HG03039 (cell line): ENCODE measurements around the gene MOB3B.
A peak's percentile ranks its signal among the peaks of the same experiment; 100 is the strongest.

Source experiments
- ATAC-seq: cut with Tn5 transposase; IDR thresholded peaks from one replicate; pipeline ENCODE4 v1.9.1; 2021; ENCODE audit warnings: mild to moderate bottlenecking, moderate library complexity; ENCODE audit not compliant: unreplicated experiment

The MOB3B gene

DNA sequence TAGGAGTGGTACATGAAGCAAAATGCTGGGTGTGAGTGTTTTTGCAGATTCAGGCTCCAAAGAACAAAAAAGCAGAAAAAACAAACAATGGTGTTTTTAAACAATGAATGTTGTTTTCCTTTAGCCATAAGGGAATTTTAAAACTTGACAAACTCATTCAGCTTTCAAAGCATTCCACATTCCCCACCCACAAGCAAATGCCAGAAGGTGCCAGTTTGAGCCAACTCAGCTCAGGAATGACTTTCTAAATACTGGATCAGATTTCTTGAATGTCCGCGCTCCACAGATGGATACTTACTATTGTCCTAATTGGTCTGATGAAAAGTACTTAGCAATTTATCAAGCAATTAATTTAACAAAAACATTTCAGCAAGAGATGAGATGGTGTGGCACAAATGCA is 12.9 kb upstream of the MOB3B start:
- ATAC-seq = no peak

DNA sequence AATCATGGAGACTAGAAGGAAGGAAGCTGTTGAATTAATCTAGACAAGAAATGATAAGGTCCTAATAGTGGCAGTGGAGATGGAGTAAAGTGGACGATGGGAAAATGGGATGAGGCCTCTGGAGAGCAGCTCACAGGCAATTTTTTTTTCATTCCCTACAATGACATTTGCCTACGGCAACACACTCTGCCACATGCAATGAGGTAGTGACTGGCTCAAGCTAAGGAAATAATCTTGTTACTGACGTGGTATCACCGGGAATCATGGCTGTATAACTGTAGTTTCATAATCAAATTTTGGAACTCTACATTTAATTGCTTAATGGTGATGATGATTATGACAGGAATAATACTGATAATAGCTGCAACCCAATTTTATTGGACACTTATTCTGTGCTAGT is 12.1 kb upstream of the MOB3B start:
- ATAC-seq = no peak

DNA sequence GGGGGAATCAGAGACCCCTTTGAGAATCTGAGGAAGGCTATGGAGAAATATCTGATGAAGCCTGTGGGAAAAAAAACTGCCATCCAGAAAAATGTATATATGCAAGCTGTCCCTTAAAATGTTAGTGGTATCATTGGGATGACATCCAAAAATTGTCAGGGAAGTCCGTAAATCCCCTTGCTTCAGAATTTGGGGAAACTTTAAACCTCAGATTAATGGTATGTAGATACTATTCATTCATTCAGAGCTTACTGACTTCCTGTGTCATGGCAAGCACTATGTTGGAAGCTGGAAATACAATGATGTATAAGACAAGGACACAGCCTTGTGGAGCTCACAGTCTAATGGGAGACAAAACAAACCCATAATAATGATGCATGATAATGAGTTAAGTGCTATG is 10.9 kb upstream of the MOB3B start:
- no peak for ATAC-seq

DNA sequence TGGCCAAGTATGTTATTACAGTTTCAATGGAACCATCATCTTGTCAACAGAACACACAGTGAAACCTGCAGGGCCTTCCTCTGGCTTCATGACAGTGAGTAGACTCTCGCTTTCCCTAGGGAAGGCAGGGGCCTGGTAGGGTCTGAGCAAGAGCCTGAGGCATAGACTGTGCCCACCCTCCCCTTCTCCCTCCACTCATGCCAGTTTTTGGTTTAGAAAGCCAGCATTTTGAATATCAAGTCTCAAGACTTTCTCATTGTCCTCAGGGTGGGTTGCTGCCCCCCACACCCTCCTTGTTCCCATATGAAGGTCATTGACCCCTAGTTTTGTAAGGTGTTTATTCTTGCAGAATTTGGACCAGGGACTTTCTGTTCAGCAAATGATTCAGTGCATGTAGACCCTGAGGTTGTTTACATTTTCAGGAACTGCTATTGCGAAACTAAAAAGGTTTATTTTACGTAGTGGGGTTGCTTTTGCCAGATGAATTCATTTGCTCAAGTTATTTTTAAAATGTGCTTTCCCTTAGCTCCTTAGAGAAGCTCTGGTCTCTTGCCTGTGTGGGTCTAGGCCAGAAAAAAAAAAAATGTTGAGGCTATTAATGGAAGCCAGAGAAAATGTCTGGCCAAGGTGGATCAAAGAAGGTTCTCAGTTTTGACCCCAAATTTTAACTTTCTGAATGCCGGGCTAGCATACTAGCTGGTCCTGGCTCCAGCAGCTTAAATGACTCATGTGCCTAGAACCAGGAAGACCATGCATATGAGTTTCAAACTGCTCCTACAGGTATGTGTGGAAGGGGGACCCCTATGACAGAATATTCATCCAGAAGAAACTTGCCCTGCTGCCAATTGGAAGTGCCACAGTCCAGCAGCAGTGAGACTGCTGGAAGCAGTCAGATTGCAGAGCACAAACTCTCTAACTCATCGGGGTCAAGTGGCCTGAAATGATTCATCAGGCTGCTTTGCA is 10.1 kb upstream of the MOB3B start:
- peak; percentile 47 for ATAC-seq

DNA sequence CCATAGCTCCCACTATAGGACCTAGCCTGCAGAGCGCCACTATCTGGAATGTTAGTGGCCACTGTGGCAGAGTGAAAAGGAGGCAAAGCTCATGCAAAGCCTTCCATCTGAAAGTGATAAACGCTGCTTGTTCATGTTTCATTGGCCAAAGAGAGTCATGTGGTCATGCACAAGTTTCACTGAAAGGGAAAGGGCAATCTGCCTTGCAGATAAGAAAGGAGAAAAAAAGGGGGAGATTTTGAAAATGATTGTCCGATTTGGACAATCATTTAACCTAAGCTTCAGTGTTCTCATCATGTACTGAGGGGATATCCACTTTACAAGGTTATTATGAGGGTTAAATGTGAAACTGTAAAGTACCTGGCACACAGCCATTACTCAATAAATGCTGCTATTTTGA is 9.0 kb upstream of the MOB3B start:
- ATAC-seq = no peak

DNA sequence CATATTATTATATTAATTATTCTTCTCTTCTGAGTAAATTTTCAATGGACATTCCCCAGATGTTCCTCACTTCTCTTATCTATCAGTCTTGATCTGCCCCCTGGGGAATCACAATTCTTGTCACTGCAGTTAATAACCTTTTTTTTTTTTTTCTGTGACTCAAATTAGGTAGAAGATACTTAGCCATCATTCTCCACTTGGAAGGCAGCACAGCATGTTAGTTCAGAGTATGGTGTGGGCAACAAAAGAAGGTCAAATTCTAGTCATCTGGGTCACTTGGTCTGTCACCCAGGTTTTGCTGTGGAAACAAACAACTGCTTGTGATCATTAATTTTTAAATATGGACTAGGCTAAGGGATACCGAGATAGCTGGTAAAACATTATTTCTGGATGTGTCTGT is 8.1 kb upstream of the MOB3B start:
- ATAC-seq = no peak

DNA sequence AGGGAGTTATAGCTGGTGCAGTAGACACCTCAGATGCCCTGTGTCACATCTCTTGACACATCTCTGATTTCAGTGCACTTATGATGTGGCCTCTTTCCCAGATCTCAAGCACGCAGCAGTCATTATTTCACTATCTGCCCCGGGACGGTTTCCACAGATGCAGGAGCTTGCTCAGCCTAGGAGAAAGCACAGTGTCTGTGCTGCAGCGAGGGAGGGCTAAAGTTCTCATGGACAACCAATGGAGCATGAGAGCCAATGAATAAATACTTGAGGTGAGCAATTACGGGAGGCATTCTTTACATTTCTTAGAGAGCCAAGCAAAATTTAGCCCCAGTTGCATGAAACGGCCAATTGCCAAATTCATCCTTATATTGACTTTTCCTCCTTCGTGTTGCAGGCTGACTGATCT is 7.4 kb upstream of the MOB3B start:
- no peak for ATAC-seq

DNA sequence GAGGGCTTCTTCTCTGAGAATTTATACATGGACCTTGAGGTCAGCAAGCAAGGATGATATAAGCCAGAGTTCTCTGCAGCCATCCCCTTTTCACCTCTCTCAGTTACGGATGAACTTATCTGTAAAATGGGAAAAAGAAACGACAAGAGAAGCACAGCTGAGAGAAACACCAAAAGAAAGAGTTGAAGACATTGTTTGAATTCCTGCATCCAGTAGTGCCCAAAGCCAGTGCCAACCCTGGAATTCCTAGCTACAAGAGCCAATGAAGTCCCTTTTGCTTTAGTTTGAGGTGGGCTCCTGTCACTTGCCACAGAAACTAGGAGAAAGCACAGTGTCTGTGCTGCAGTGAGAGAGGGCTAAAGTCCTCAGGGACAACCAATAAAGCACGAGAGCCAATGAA is 6.6 kb upstream of the MOB3B start:
- no peak for ATAC-seq

DNA sequence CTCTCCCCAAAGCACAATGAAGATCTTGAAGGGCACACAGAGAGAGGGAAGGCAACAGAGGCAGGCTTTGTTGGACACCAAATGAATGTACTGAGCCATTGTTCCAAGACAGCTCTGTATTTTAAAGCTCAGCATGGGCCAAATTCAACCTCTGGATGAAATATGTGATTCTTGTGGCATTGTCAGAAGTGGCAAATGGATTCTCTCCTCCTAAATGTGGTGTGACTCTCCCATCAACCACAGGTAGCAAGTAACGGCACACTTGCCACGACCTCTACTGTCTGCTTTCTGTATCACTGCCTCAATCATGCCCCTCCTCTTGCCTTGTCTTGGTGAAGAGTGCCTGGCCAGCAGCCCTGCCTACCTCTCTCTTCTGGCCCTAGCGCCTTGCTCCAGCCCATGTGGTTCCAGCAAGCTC is 6.1 kb upstream of the MOB3B start:
- no peak for ATAC-seq

DNA sequence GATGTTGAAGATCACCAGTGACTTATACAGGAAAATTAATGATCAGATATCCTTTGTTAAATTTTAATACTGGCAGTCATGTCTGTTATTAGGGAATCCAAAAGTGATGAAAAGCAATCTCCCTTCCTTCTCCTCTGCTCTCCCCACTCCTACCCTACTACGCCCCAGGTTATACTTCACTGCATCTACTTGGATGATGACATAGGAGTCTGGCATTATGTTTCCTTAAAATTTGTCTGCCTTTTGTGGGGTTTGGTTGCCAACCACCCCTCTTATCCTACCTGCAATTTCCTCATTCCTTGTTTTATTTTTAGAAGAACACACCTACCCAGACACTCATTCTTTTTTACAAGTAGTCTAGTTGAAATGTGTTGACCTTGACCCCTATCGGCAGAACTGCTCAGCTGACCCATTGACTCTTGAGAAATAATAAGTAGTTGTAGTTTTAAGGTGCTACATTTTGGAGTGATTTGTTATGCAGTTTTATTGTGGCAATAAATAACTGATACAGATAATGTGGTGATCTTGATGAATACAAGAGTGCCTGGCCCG is 5.1 kb upstream of the MOB3B start:
- no peak for ATAC-seq

DNA sequence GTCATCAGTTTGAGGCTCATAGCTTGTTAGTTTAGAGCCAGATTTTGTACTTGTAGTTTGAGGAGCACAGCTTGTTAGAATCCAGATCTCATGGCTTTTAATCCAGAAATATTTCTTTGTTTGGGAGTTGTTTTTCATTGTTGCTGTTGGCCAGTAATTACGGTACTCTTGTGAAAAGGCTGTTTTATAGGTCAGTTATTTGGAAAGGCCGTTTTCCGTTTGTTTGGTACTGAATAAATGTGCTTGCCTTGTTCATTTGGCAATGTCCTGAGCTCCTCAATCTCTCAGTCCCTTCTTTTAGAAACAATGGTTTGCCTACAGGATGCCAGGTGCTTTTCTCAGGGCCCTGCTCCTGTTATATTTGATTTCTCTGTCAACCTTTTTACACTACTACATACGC is 4.5 kb upstream of the MOB3B start:
- ATAC-seq = no peak

DNA sequence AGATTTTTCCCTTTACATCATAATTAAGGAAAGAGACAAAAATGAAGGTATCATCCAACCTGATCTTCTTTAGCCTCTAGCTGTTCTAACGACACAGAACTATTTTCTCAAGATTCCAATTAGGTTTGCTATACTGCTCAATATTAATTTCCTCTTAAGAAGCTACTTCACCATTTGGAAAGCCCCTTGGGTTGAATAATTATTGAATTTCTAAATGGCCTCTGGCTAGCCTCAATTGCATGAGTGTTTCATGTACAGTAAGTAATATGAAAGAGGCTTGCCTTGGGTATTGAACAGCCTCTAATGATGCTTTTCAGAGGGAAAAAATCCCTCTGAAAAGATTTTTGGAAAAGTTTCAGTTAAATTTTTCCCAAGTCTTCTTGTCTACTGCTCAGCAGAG is 3.7 kb upstream of the MOB3B start:
- no peak for ATAC-seq

DNA sequence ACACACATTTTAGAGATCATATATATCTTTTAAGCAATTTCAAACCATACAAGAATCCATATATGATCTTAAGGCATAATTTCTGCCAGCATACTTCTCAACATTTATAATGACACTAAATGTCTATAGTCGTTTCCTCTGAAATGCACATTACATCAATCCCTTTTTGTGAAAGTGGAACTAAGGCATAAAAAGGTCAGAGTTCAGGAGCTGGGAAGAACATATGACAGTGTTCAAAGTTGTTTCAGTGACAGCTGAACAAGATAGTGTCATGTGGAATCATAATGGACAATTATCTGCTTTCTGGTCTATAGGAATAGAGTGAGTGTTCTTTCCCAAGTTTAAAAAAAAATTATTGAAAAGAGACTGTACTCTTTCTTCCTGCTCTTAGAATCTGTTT is 2.4 kb upstream of the MOB3B start:
- no peak for ATAC-seq

DNA sequence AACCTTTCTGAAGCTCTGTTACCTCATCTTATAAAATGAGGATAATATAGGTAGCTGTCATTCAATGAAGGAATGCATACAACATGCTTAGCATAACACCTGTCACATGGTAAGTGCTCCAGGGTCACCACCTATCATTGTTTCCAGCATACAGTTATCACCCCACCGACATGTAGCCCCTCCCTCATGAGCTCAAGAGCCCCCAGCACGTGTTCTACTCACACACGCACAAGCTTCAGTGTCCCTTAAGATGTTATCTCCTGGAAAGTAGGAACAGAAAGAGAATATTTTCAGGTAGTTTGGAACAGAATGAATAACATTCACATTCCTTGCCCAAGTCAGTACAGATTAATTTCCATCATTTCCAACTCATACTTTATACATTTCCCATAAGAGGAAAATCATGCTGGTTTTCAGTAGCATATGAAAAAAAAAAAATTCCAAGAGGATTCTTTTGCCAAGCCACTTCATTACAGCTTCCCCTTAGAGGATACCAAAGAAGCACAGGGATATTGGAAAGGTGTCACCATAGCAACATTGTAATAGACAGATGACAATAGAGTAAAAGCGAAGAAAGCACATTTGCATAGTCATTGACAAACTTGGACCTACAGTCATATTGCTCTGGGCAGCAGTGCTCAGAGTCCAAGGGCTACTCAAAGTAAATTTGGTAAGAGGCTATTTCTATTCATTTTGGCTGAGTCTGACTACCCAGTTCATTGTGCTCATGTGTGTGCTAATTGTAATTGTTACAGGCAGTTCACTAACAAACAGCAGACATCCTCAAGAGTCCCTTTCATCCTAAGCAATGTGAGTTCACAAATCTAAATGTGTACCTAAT is 1.5 kb upstream of the MOB3B start:
- no peak for ATAC-seq

DNA sequence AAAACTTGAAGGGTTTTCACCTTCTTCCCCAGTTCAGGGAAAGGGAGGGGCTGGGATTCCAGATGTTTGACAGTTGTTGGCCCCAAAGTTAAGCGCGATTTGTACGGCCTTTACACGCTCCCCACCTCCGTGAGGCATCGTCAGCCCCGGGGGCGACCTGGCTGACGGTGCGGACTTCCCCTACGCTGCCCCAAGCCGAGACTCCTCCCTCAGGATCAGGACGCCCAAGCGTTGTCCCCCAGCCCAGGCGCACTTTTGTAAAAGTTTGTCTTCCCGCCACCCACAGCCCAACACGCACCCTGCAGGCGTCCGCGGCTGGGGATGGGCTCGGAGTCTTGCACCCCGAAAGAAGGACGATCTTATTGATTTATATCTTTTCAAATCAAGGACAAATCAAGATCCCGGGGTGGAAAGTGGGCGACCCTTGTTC is 713 bp downstream of the MOB3B start:
- peak; percentile 41 for ATAC-seq

DNA sequence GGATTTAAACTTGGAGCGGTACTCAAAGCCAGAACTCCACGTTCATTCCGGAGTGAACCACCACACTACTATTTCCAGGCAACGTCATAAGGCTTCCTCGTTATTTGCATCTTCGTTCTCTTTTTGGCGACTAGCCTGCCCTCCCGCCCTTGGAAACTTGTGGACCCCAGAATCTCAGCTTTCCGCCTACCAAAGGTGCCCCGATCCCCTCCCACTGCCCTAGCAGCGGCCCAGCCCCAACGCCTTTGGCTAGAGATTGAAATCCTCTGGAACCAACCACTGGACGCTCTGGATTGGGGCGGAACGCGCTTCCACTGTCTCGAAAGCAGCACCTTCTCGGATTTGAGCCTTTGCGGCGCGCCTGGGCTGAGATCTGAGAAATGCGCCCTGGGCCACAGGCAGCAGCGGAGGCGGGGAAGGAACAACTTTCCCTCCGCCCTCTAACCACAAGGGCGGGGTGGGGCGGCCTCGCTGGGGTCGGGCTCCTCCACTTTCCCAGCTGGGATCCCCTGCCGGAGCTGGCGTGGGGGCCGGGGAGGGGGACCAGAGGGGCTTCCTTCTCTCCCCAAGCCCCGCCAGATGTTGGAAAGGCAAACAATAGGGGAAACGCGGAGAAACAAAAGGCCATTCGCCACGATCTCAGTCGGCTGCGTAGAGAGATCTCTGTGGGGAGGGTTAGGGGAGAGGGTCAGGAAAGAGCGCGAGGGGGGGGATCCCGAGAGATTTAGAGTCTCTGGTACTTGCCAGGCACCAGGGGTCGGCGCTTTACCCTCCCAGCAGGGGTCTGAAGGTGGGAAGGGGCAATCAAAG is 1.3 kb downstream of the MOB3B start:
- peak; percentile 61 for ATAC-seq

DNA sequence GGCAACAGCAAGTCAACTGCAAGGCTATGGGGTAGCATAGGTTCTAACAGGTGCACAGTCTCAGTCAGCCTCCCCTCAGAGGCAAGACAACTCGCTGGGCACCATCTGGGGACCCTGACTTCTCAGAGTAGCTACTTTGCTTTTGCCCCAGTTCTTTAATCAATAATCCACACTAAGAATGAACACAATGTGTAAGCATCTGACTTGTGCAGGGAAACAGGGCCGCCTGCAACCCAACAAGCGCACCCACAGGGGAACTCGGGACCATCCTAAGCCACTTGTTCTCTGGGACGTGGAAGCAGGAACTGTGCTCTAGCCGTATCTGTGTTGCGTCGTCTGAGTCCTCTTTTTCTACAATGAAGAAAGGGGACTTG is 1.9 kb downstream of the MOB3B start:
- no peak for ATAC-seq

DNA sequence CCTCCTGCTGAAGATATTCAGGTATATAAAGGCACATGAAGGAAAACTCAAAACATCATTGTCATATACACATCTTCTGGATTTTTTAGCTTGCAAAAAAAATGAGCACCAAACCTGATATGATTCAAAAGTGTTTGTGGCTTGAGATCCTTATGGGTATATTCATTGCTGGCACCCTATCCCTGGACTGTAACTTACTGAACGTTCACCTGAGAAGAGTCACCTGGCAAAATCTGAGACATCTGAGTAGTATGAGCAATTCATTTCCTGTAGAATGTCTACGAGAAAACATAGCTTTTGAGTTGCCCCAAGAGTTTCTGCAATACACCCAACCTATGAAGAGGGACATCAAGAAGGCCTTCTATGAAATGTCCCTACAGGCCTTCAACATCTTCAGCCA is 5.4 kb downstream of the MOB3B start, which contains the start of gene IFNK:
TSS of gene IFNK (plus strand) at position 55 of the 400 bp plus-strand sequence. CDS start at position 102, 47 bp downstream.
- no peak for ATAC-seq

DNA sequence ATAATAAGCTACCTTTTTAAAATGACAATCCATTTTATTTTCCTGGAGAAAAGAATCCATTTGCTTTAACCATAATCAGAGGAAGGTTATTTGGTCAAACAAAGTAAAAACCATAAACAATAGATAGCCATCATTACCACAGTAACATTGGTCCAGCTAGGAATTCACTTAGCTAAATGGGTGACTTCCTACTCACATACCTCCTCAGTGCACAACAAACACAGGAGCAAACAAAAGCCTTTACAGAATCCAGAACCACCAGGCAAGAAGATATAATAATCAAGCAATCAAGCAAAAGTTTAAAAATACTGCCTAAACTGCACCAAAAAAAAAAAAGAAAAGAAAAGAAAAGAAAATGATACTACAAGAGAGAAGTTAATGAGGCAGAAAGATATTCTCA is 6.5 kb downstream of the MOB3B start:
- no peak for ATAC-seq

DNA sequence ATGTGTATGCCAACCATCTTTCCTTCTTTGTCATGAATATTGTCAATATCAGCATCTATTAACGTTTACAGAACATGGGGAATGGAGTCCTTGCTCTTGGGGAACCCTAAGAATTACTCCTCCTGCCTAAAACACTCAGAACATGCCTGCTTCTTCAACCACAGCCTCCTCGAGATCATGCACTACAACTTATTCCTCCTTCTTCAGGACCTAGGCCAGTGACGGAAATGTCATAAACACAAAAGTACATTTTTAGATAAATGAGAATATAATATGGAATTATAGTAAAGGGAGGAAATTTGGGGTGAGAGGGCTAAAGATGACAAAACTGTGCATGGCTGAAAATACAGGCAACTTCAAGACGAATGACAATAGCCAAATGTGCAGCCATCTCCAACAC is 8.6 kb downstream of the MOB3B start:
- no peak for ATAC-seq
